ENCODE results near the gene TUBGCP2. TPM values are rescaled to one million over a fixed set of nuclear protein-coding genes. Genes with fewer than 3 reads are reported as not detected.

TUBGCP2 gene
- total and polyA plus RNA-seq, 7 donors, result 20.3 to 53.2 (median 33.8) TPM

- intact Hi-C loops (cut with DNase I), result no loop called here
- WGBS, 3 donors, result 67 to 79% (median 69%) methylated on average over 16 of the region's 16 CpGs
- DNase-seq (peak in 1 of 2 donors; percentile 32), ATAC-seq (no peak)
- Histone ChIP-seq H3K27ac (no peak overlapping the region), H3K9me3 (no peaks in the 10 kb centered on the region), H3K36me3 (ENCODE audit: insufficient read depth in 1 of 2, low read depth in 1 of 2) (no peaks in the 10 kb centered on the region), H3K27me3 (ENCODE audit: insufficient read depth in 3 of 3, low read length in 2 of 3) (peaks cover 0 to 23% (median 0%) of the 10 kb centered on the region in 3 donors), H3K4me3 (no peak overlapping the region), H3K4me1 (peaks cover 4% of the 10 kb centered on the region)
- no peak for TF ChIP-seq CTCF (IDR thresholded peaks at IDR 0.05)
Measured at GRCh38 chr10:133353202-133353959, 44.7 kb upstream of the TUBGCP2 start.

- DNase-seq, result peak in 1 of 2 donors; percentile 49
- Histone ChIP-seq H3K4me3 (no peak overlapping the region), H3K27ac (no peak overlapping the region), H3K4me1 (peaks cover 2% of the 10 kb centered on the region), H3K9me3 (no peaks in the 10 kb centered on the region), H3K36me3 (ENCODE audit: insufficient read depth in 1 of 2, low read depth in 1 of 2) (no peaks in the 10 kb centered on the region), H3K27me3 (ENCODE audit: insufficient read depth in 3 of 3, low read length in 2 of 3) (peaks cover 0 to 41% (median 3%) of the 10 kb centered on the region in 3 donors)
- intact Hi-C loops (cut with DNase I), result no loop called here
- ATAC-seq, result no peak
- 62 to 68% (median 67%) methylated on average over 23 to 24 of the region's 24 CpGs for WGBS, 3 donors
- TF ChIP-seq CTCF (IDR thresholded peaks at IDR 0.05), result no peak
Measured at GRCh38 chr10:133351408-133352318, 43.0 kb upstream of the TUBGCP2 start.

- H3K4me3 ChIP-seq, result no peak overlapping the region
- DNase-seq (peak in 1 of 2 donors; percentile 46), ATAC-seq (no peak)
- H3K4me1 ChIP-seq, result no peaks in the 10 kb centered on the region
- H3K27me3 ChIP-seq (ENCODE audit: insufficient read depth in 3 of 3, low read length in 2 of 3), result peaks cover 0 to 46% (median 7%) of the 10 kb centered on the region in 3 donors
- 20 to 32% (median 20%) methylated on average over 13 of the region's 13 CpGs for WGBS, 3 donors
- H3K27ac ChIP-seq, result no peak overlapping the region
- TF ChIP-seq CTCF (IDR thresholded peaks at IDR 0.05), result no peak
- no peaks in the 10 kb centered on the region for H3K9me3 ChIP-seq
- H3K36me3 ChIP-seq (ENCODE audit: insufficient read depth in 1 of 2, low read depth in 1 of 2), result no peaks in the 10 kb centered on the region
- intact Hi-C loops (cut with DNase I), result no loop called here
Measured at GRCh38 chr10:133350950-133351329, 42.3 kb upstream of the TUBGCP2 start.

GRCh38 chr10:133350283-133350949, 41.7 kb upstream of the TUBGCP2 start:
- Histone ChIP-seq H3K27me3 (ENCODE audit: insufficient read depth in 3 of 3, low read length in 2 of 3) (peaks cover 0 to 46% (median 7%) of the 10 kb centered on the region in 3 donors), H3K27ac (no peak overlapping the region), H3K9me3 (no peaks in the 10 kb centered on the region), H3K36me3 (ENCODE audit: insufficient read depth in 1 of 2, low read depth in 1 of 2) (no peaks in the 10 kb centered on the region), H3K4me1 (no peaks in the 10 kb centered on the region), H3K4me3 (no peak overlapping the region)
- WGBS, 3 donors, result 70 to 73% (median 71%) methylated on average over 10 to 12 of the region's 12 CpGs
- DNase-seq (peak in 1 of 2 donors; percentile 39), ATAC-seq (no peak)
- no peak for TF ChIP-seq CTCF (IDR thresholded peaks at IDR 0.05)
- intact Hi-C loops (cut with DNase I), result no loop called here

Measured in psoas muscle (tissue), 8 donors.